ENCODE data around the gene NCAM1.
A peak's percentile ranks its signal among the peaks of the same experiment; 100 is the strongest.

The NCAM1 gene

GRCh38 chr11:113177671-113178070 is 216.5 kb downstream of the NCAM1 start:
- DNase-seq (ENCODE audit: low read depth): no peak
- no peak overlapping the region for H3K4me3 ChIP-seq (replicated peaks; ENCODE audit: low read depth, low read length)
- no peak for TF ChIP-seq CTCF (IDR thresholded peaks at IDR 0.05; ENCODE audit: low read length, missing control alignments)

DNA sequence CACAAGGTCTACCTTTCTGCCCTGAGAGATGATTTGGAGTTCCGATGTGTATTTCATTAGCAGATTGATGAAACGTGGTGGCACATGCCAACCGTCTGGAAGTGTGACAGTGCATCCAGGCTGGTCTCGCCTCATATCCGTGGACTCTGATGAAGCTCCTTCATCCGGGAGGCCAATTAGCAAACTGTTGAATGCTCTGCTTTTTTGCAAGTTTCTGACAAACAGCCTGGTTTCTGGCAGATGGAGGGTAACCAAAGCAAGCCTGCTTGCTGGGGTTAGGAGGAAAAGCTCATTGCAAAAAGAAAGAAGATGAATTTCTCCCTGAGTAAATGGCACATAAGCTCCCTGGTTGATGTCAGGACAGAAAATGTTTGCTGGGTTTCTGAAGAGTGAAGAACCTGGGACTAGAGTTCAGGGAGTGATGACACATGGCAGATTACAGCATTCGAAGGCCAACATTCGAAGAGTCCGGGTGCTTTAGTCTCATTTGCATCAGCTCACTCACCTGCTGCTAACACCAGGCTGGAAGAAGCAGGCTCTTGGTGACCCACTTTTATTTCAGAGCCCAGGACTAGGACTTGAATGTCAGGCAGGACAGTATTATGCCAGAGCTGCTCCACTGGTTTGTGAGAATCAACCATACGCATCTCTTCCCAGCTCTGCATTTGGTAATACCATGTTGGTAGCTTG is 217.3 kb downstream of the NCAM1 start:
- DNase-seq (ENCODE audit: low read depth): no peak
- no peak for TF ChIP-seq CTCF (IDR thresholded peaks at IDR 0.05; ENCODE audit: low read length, missing control alignments)
- no peak overlapping the region for H3K4me3 ChIP-seq (replicated peaks; ENCODE audit: low read depth, low read length)

GRCh38 chr11:113179181-113179704 is 218.0 kb downstream of the NCAM1 start:
- DNase-seq (ENCODE audit: low read depth): no peak
- TF ChIP-seq CTCF (IDR thresholded peaks at IDR 0.05; ENCODE audit: low read length, missing control alignments): no peak
- no peak overlapping the region for H3K4me3 ChIP-seq (replicated peaks; ENCODE audit: low read depth, low read length)

DNA sequence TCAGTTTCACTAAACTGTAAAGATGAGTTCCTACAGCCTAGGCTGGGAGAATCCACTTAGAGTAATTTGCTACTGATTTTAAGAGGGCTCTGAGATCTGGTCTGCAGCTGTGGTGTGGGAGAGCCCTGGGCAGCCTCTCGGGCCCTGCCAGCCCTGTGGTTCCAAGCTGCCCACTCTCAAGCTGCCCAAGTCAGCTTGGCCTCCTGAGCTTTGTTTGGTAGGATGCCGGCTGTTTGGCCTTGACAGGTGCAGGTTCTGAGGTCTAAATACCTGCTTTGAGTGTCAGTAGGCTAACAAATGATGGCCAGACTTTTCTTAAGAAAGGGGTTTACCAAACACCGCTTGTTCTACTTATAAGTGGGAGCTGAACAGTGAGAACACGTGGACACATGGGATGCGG is 219.9 kb downstream of the NCAM1 start:
- TF ChIP-seq CTCF (IDR thresholded peaks at IDR 0.05; ENCODE audit: low read length, missing control alignments): no peak
- DNase-seq (ENCODE audit: low read depth): no peak
- H3K4me3 ChIP-seq (replicated peaks; ENCODE audit: low read depth, low read length): no peak overlapping the region

DNA sequence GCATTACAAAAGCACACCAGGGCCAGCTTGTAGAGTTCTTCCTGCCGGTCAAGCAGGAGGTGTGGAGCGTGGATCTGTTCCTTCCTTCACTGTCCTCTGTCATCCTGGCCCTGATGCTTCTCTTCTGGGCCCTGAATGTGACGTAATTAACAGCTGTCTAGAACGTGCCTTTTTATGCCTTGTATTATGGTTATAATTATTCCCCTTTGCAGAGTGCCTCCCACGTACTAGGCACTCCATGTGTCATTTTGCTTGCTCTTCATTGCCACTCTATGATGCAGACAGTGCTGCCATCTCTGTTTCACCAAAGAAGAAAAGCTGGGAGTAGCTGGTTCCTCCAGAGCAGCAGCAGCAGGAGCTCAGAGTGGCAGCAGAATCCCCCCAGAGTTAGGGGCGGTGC is 221.1 kb downstream of the NCAM1 start:
- DNase-seq (ENCODE audit: low read depth): no peak
- TF ChIP-seq CTCF (IDR thresholded peaks at IDR 0.05; ENCODE audit: low read length, missing control alignments): no peak
- no peak overlapping the region for H3K4me3 ChIP-seq (replicated peaks; ENCODE audit: low read depth, low read length)

- H3K4me3 ChIP-seq (replicated peaks; ENCODE audit: low read depth, low read length): no peak overlapping the region
- TF ChIP-seq CTCF (IDR thresholded peaks at IDR 0.05; ENCODE audit: low read length, missing control alignments): no peak
- DNase-seq (ENCODE audit: low read depth): peak; percentile 95
These were observed 223.3 kb downstream of the NCAM1 start for GRCh38 chr11:113184498-113184897.

DNA sequence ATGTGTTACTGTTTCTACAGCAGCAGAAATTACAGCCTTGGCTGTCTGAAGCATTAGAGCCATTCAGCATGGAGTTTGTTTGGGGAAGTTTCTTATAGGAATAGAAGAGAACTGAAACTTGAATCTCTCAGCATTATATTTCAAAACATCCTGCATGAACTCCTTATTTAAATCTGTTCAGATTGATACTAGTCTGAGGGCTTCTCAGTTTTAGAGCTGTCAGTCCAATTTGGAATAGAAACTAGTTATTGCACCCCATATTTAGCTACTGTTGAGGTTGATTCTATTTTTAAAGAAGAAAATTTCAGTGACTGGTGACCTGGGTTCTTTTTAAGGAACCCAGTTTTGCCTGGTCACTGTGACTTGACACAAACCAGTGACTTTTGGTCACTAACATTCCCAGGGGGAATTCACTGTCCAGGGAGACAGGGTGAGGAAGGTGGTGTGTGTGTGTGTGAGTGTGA is 227.2 kb downstream of the NCAM1 start:
- DNase-seq (ENCODE audit: low read depth): no peak
- no peak overlapping the region for H3K4me3 ChIP-seq (replicated peaks; ENCODE audit: low read depth, low read length)
- no peak for TF ChIP-seq CTCF (IDR thresholded peaks at IDR 0.05; ENCODE audit: low read length, missing control alignments)
